H9 (cell line): ENCODE results near the gene APOA4. TPM values are rescaled to one million over a fixed set of nuclear protein-coding genes. Genes with fewer than 3 reads are reported as not detected.

Source experiments
- DNase-seq: peaks from one replicate; pipeline ENCODE4 v3.0.0-alpha.2; 2017
- H2AFZ ChIP-seq: one replicate; pipeline ENCODE4 v1.6.1; 2013; ENCODE audit warnings: mild to moderate bottlenecking, low read length, control low read depth, moderate library complexity
- H2AK5ac ChIP-seq: 2 replicates; pipeline ENCODE4 v1.6.1; 2013; ENCODE audit warnings: low read length, control low read depth, mixed read lengths; ENCODE audit not compliant: insufficient read length
- H2BK120ac ChIP-seq: one replicate; pipeline ENCODE4 v1.6.1; 2013; ENCODE audit warnings: low read depth, mild to moderate bottlenecking, low read length, control low read depth, inconsistent platforms; ENCODE audit not compliant: poor library complexity, severe bottlenecking
- H2BK12ac ChIP-seq: 2 replicates; pipeline ENCODE4 v1.6.1; 2013; ENCODE audit warnings: low read length, control low read depth, mixed read lengths, low read depth; ENCODE audit not compliant: insufficient read length
- H2BK15ac ChIP-seq: 2 replicates; pipeline ENCODE4 v1.6.1; 2013; ENCODE audit warnings: low read depth, low read length, control low read depth
- H2BK20ac ChIP-seq: one replicate; pipeline ENCODE4 v1.6.1; 2013; ENCODE audit warnings: low read depth, mild to moderate bottlenecking, low read length, control low read depth, inconsistent platforms; ENCODE audit not compliant: poor library complexity, severe bottlenecking
- H2BK5ac ChIP-seq: 2 replicates; pipeline ENCODE4 v1.6.1; 2013; ENCODE audit warnings: low read length, control low read depth, mixed read lengths; ENCODE audit not compliant: insufficient read length
- H3K14ac ChIP-seq: 2 replicates; pipeline ENCODE4 v1.6.1; 2013; ENCODE audit warnings: low read length, control low read depth; ENCODE audit not compliant: insufficient read depth
- H3K18ac ChIP-seq: 2 replicates; pipeline ENCODE4 v1.6.1; 2013; ENCODE audit warnings: low read depth, mild to moderate bottlenecking, mixed read lengths, low read length, control low read depth; ENCODE audit not compliant: insufficient read length
- H3K23ac ChIP-seq: 2 replicates; pipeline ENCODE4 v1.6.1; 2013; ENCODE audit warnings: low read length, control low read depth, mixed read lengths, low read depth; ENCODE audit not compliant: insufficient read length
- H3K23me2 ChIP-seq: 2 replicates; pipeline ENCODE4 v1.6.1; 2013; ENCODE audit warnings: low read depth, mild to moderate bottlenecking, mixed read lengths, low read length, control low read depth; ENCODE audit not compliant: insufficient read length, poor library complexity, severe bottlenecking
- H3K27ac ChIP-seq: 2 replicates; pipeline ENCODE4 v1.5.1; 2013; ENCODE audit warnings: low read length, control low read depth, mixed read lengths, low read depth; ENCODE audit not compliant: insufficient read length
- H3K27me3 ChIP-seq: 2 replicates; pipeline ENCODE4 v1.6.1; 2013; ENCODE audit warnings: low read length, control low read depth, inconsistent platforms; ENCODE audit not compliant: insufficient read depth
- H3K4ac ChIP-seq: 2 replicates; pipeline ENCODE4 v1.6.1; 2013; ENCODE audit warnings: low read depth, mild to moderate bottlenecking, control low read depth, inconsistent platforms, low read length, moderate library complexity
- H3K4me1 ChIP-seq: 2 replicates; pipeline ENCODE4 v1.6.1; 2013; ENCODE audit warnings: low read length, control low read depth, inconsistent platforms; ENCODE audit not compliant: insufficient read depth
- H3K4me2 ChIP-seq: 2 replicates; pipeline ENCODE4 v1.6.1; 2013; ENCODE audit warnings: low read length, control low read depth, mixed read lengths; ENCODE audit not compliant: insufficient read length, insufficient read depth
- H3K56ac ChIP-seq: 2 replicates; pipeline ENCODE4 v1.6.1; 2013; ENCODE audit warnings: low read depth, mild to moderate bottlenecking, mixed read lengths, low read length, control low read depth; ENCODE audit not compliant: insufficient read length
- H3K79me1 ChIP-seq: 2 replicates; pipeline ENCODE4 v1.6.1; 2013; ENCODE audit warnings: low read depth, mild to moderate bottlenecking, moderate library complexity, low read length, control low read depth, inconsistent platforms; ENCODE audit not compliant: insufficient read depth, poor library complexity, severe bottlenecking
- H3K79me2 ChIP-seq: 2 replicates; pipeline ENCODE4 v1.6.1; 2013; ENCODE audit warnings: low read length, control low read depth, inconsistent platforms; ENCODE audit not compliant: insufficient read depth
- H3K9ac ChIP-seq: 2 replicates; pipeline ENCODE4 v1.6.1; 2013; ENCODE audit warnings: low read length, control low read depth, mixed read lengths; ENCODE audit not compliant: insufficient read length; ENCODE audit errors: extremely low read depth
- H3K9me3 ChIP-seq: one replicate; pipeline ENCODE4 v1.6.1; 2013; ENCODE audit warnings: low read depth, low read length, inconsistent platforms; ENCODE audit not compliant: control insufficient read depth
- H3T11ph ChIP-seq: one replicate; pipeline ENCODE4 v1.6.1; 2013; ENCODE audit warnings: mild to moderate bottlenecking, low read length, control low read depth, inconsistent platforms
- H4K20me1 ChIP-seq: one replicate; pipeline ENCODE4 v1.6.1; 2013; ENCODE audit not compliant: control insufficient read depth, insufficient read length, insufficient read depth
- H4K5ac ChIP-seq: 2 replicates; pipeline ENCODE4 v1.6.1; 2013; ENCODE audit warnings: low read depth, mild to moderate bottlenecking, mixed read lengths, low read length, control low read depth; ENCODE audit not compliant: insufficient read length
- H4K8ac ChIP-seq: replicated peaks from 2 replicates; pipeline ENCODE4 v1.6.1; 2013; ENCODE audit warnings: low read length, control low read depth, mixed read lengths, low read depth; ENCODE audit not compliant: insufficient read length
- H4K91ac ChIP-seq: 2 replicates; pipeline ENCODE4 v1.6.1; 2013; ENCODE audit warnings: low read depth, mild to moderate bottlenecking, moderate library complexity, mixed read lengths, low read length, control low read depth; ENCODE audit not compliant: insufficient read length
- H3K27ac Mint-ChIP-seq, 3 experiments: 2 replicates in 2 of 3; 3 replicates in 1 of 3; pipeline ENCODE4 v1.8.0; 2020 to 2021; ENCODE audit warnings: mixed read lengths in 3 of 3, mild to moderate bottlenecking in 1 of 3, moderate library complexity in 1 of 3
- H3K27me3 Mint-ChIP-seq: 2 replicates; pipeline ENCODE4 v1.8.0; 2021; ENCODE audit warnings: low read depth, mild to moderate bottlenecking, moderate library complexity, mixed read lengths
- H3K36me3 Mint-ChIP-seq, 3 experiments: 2 replicates in 2 of 3; 3 replicates in 1 of 3; pipeline ENCODE4 v1.8.0; 2020 to 2021; ENCODE audit warnings: low read depth in 3 of 3, mixed read lengths in 3 of 3; ENCODE audit not compliant: insufficient read depth in 1 of 3
- H3K4me1 Mint-ChIP-seq, 2 experiments: 2 replicates each; pipeline ENCODE4 v1.8.0; 2020; ENCODE audit warnings: mixed read lengths in 2 of 2
- H3K4me3 Mint-ChIP-seq, 2 experiments: 2 replicates in 1 of 2; 3 replicates in 1 of 2; pipeline ENCODE4 v1.8.0; 2020 to 2021; ENCODE audit warnings: mild to moderate bottlenecking in 2 of 2, mixed read lengths in 2 of 2, moderate library complexity in 1 of 2
- H3K9me3 Mint-ChIP-seq, 2 experiments: 2 replicates in 1 of 2; 3 replicates in 1 of 2; pipeline ENCODE4 v1.8.0; 2020; ENCODE audit warnings: mild to moderate bottlenecking in 2 of 2, mixed read lengths in 2 of 2, moderate library complexity in 1 of 2
- WGBS: extraction: QIAGEN DNeasy Blood & Tissue Kit; methylation state at CpG from one replicate; pipeline ENCODE4 v1.1.7; 2013; ENCODE audit warnings: missing lambda C conversion rate, low lambda C conversion rate, mixed read lengths; ENCODE audit not compliant: insufficient read length; ENCODE audit errors: extremely low coverage; 5-methylcytosine and 5-hydroxymethylcytosine counted together
- total RNA-seq: library from RNA; stranded (reverse); gene quantifications from 2 replicates; pipeline ENCODE4 v1.2.1, GENCODE V29; 2021
- TF ChIP-seq, protein P1 (sequence below): fragments of 200-600 bp; sonication (generic); conservative IDR thresholded peaks from 3 replicates; pipeline ENCODE4 v1.8.0; 2021; ENCODE audit warnings: antibody characterized with exemption, mild to moderate bottlenecking

The APOA4 gene
- total RNA-seq, 1 experiment from 2014 or later: not detected

DNA sequence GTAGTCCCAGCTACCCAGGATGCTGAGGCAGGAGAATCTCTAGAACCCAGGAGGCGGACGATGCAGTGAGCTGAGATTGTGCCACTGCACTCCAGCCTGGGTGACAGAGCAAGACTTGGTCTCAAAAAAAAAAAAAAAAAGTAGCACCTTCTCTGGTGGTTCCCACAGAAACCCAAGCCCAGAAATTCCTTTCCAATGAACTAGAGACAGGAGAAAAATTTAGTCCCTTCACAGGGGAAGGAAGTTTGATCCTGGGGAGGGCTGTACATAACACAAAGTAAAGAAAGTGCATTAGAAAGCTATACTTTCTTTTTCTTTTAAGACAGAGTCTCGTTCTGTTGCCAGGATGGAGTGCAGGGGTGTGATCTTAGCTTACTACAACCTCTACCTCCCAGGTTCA, 39.8 kb upstream of the APOA4 start:
- peaks cover 18 to 69% (median 64%) of the 10 kb centered on the region in 3 experiments; a peak in 6 of 7 replicates for H3K36me3 Mint-ChIP-seq
- Histone ChIP-seq H3K4me1 (no peaks in the 10 kb centered on the region), H3K79me2 (no peaks in the 10 kb centered on the region), H4K20me1 (no peaks in the 10 kb centered on the region), H3K27ac (no peak overlapping the region), H3K9me3 (no peaks in the 10 kb centered on the region), H4K91ac (no peak overlapping the region), H3K9ac (no peak overlapping the region), H2BK20ac (no peak overlapping the region), H4K5ac (no peak overlapping the region), H3K4ac (no peak overlapping the region), H3T11ph (no peak overlapping the region), H2AK5ac (no peak overlapping the region), H3K56ac (no peak overlapping the region), H2BK5ac (no peak overlapping the region), H2BK15ac (no peak overlapping the region), H3K27me3 (no peaks in the 10 kb centered on the region), H4K8ac (no peak overlapping the region), H3K23ac (no peak overlapping the region), H3K79me1 (no peaks in the 10 kb centered on the region), H3K14ac (no peak overlapping the region), H3K4me2 (no peak overlapping the region), H2BK12ac (no peak overlapping the region), H2BK120ac (no peak overlapping the region), H3K18ac (no peak overlapping the region), H2AFZ (no peak overlapping the region), H3K23me2 (no peaks in the 10 kb centered on the region)
- H3K4me1 Mint-ChIP-seq: no peaks in the 10 kb centered on the region
- DNase-seq: no peak
- H3K4me3 Mint-ChIP-seq: no peak overlapping the region
- WGBS: no CpG with 5 or more reads among the region's 3 CpGs
- H3K9me3 Mint-ChIP-seq: no peaks in the 10 kb centered on the region
- TF ChIP-seq, protein P1, sequence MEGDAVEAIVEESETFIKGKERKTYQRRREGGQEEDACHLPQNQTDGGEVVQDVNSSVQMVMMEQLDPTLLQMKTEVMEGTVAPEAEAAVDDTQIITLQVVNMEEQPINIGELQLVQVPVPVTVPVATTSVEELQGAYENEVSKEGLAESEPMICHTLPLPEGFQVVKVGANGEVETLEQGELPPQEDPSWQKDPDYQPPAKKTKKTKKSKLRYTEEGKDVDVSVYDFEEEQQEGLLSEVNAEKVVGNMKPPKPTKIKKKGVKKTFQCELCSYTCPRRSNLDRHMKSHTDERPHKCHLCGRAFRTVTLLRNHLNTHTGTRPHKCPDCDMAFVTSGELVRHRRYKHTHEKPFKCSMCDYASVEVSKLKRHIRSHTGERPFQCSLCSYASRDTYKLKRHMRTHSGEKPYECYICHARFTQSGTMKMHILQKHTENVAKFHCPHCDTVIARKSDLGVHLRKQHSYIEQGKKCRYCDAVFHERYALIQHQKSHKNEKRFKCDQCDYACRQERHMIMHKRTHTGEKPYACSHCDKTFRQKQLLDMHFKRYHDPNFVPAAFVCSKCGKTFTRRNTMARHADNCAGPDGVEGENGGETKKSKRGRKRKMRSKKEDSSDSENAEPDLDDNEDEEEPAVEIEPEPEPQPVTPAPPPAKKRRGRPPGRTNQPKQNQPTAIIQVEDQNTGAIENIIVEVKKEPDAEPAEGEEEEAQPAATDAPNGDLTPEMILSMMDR: no peak
- no peaks in the 10 kb centered on the region for H3K27me3 Mint-ChIP-seq
- H3K27ac Mint-ChIP-seq: no peak overlapping the region
